Right lobe of liver (tissue), 4 donors: ENCODE results near the gene ASB12.

Experiments
- POLR2A ChIP-seq: fragments of 450-650 bp; IDR thresholded peaks from one replicate; pipeline ENCODE4 v1.6.1; 2017; ENCODE audit warnings: antibody characterized with exemption, mild to moderate bottlenecking
- TF ChIP-seq, protein P1 (sequence below), 4 donors: fragments of 200-600 bp in 3 of 4; fragments of 450-650 bp in 1 of 4; IDR thresholded peaks; one replicate each; pipeline versions ENCODE4 v1.5.1 to v1.8.0; 2016 to 2022; ENCODE audit warnings: antibody characterized with exemption in 4 of 4, mild to moderate bottlenecking in 2 of 4
- donor health status: DM: no; HTN: no; CAD: no.
- donor health status: DM: no; HTN: no; CAD: no.
- donor health status: DM: no; HTN: yes; CAD: no.

DNA sequence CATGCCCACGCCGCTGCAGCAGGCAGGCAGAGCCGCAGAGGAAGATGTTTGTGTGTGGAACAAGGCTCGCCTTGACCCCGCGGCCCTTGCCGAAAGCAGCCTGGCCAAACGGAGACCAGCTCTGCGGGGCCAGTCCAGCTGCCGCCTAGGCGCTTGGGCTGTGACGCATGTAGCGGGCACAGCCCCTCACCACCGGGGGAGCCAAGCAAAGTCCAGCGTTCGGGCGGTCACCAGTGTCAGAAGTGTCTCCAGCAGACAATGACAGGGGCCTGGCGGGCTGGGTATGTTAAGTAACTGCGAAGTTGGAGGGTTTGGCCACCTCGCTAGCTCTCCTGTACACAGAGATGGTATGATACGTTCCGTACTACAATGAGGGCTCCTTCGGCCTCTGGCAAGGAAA, 26.2 kb downstream of the ASB12 start:
- TF ChIP-seq, protein P1, sequence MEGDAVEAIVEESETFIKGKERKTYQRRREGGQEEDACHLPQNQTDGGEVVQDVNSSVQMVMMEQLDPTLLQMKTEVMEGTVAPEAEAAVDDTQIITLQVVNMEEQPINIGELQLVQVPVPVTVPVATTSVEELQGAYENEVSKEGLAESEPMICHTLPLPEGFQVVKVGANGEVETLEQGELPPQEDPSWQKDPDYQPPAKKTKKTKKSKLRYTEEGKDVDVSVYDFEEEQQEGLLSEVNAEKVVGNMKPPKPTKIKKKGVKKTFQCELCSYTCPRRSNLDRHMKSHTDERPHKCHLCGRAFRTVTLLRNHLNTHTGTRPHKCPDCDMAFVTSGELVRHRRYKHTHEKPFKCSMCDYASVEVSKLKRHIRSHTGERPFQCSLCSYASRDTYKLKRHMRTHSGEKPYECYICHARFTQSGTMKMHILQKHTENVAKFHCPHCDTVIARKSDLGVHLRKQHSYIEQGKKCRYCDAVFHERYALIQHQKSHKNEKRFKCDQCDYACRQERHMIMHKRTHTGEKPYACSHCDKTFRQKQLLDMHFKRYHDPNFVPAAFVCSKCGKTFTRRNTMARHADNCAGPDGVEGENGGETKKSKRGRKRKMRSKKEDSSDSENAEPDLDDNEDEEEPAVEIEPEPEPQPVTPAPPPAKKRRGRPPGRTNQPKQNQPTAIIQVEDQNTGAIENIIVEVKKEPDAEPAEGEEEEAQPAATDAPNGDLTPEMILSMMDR (IDR thresholded peaks at IDR 0.05): no peak
- TF ChIP-seq POLR2A: no peak
